Hematopoietic multipotent progenitor cell treated with erythropoietin and hydrocortisone succinate and interleukin-3 and kit ligand, for 4 days (in vitro differentiated cells): ENCODE data around the gene MYLK2.
A peak's percentile ranks its signal among the peaks of the same experiment; 100 is the strongest.
"Not testable (repeated sequence)": the region's sequence is repeated elsewhere in the genome, so short reads cannot be mapped to it uniquely, and the experiment has no call there.

Source experiments
- DNase-seq: peaks from one replicate; pipeline ENCODE4 v3.0.0-alpha.2; 2015

MYLK2 gene

DNA sequence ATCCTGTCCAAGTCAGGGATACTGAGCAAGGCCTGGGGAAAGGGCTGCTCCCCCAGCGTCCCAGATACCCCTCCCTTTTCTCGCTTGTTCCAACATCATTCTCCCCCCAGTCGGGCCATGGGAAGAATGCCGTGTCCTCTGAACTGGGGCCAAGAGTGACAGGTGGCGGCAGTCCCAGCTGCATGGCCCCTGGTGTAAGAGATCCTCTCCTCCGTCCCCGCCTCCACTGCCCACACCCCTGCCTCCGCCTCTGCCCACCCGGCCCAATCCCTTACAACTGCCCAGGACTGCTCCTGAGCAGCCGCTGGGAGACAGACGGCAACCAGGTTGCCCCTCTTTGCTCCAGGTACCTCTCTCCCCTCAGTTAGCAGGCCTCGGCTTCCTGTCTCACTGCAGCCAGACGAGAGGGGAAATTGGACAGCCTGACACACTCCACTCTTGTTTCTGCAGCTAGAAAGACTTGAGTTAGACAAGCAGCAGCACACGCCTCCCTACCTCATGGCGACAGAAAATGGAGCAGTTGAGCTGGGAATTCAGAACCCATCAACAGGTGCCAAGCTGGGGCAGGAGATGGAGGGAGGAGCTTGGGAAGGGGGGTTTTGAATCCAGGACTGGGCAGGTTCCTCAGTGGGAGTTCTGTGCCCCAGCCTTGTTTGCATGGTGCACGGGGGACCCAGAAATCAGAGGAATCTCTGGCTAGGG is at the start of gene MYLK2:
Gene MYLK2, plus strand, starts transcription at position 274 of the 702 bp plus-strand sequence. Its CDS starts 225 bp downstream, at position 499.
- no peak for DNase-seq

DNA sequence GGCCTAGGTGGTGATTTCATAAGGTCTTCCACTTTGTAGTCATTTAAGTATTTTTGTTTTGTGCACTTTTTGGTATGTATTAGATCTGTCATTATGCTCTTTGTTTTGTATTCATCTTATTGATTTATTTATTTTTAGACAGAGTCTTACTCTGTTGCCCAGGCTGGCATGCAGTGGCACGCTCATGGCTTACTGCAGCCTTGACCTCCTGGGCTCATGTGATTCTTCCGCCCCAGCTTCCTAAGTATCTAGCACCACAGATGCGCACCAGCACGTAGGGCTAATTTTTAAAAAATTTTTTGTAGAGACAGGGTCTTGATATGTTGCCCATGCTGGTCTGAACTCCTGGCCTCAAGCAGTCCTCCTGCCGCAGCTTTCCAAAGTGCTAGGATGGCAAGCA is 49.5 kb upstream of the MYLK2 start:
- DNase-seq: no peak

DNA sequence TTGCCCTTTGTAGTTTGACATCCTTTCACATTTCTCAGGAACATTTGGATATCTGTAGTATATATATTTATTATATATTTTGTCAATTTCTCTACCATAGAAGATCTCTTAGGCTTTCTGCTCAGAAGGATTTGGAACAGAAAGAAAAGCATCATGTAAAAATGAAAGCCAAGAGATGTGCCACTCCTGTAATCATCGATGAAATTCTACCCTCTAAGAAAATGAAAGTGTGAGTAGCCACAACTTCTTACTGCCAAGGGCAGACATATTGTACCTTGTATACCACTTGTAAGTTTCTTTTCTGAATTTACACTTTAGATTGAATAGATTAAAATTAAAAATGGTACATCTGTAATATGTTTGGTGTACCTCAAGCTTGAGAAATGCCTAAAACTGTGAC is 48.9 kb upstream of the MYLK2 start:
- DNase-seq: no peak

DNA sequence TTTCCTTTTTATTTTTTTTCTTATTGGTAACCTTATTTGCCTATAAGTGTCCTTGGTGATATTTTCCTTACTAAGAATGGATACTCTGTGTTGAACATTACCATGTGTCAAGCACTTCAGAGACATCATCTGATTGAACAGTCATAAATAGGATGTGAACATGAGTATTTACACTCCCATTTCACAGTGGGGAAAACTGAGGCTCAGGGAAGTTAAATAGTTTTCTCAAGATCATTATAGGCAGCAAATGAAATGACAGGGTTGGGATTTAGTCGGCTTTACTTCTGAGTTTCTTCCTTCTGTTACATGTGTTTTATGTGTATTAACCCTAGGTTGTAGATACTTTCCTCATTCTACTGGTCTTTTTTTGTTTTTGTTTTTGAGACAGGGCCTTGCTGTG is 44.7 kb upstream of the MYLK2 start:
- no peak for DNase-seq

GRCh38 chr20:31780839-31781238 is 38.3 kb upstream of the MYLK2 start:
- no peak for DNase-seq

- no peak for DNase-seq
Observed at GRCh38 chr20:31781945-31782344, 37.2 kb upstream of the MYLK2 start.

DNA sequence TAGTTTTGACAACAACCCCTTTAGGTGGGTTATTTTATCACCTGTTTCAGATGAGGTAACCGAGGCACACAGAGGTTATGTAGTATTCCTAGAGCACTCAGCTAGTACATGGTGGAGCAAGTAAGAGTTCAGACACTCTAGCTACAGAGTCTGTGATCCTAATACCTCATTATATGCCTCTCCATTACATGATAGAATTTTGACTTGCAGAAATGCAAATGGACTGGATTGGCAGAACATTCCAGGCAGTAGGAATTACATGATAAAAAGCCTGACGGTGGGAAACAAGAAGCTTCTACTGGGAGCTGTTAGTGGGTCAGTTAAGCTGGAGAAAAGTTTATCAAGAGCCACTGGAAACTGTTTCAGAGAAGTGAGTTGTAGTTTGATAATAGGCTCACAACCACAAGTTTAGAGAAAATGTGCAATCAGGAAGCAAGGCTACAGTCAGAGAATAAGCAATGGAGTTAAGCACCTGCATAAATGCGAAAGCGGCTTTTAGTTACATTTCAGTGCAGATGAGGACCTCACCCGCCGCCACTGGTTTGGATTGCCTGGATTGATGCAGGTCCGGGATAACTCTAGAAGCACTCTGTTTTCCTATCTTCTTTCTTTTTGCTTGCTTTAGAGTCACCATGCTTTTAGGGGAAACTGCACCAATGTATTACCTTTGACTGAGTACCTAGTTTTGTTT is 34.7 kb upstream of the MYLK2 start:
- no peak for DNase-seq

DNA sequence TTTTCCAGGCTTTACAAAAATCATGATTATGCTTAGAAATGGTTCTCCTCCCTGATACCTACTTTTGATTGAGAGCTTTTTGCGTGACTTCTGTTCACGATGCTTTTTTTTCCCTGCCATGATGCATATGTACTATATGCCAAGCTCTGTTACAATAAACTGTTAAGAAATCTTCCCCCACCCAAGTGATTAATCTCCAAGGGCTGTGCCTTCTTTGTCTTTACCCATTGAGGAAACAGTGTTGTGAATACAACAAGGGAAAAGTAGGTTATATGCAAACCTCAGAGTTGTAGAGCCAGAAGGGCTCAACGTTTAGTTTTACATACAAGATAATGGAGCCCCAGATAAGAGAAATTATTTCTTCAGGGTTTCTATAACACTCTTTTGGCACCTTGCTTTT is 34.1 kb upstream of the MYLK2 start:
- DNase-seq: no peak

- DNase-seq: no peak
Observed at GRCh38 chr20:31788578-31788977, 30.6 kb upstream of the MYLK2 start.

DNA sequence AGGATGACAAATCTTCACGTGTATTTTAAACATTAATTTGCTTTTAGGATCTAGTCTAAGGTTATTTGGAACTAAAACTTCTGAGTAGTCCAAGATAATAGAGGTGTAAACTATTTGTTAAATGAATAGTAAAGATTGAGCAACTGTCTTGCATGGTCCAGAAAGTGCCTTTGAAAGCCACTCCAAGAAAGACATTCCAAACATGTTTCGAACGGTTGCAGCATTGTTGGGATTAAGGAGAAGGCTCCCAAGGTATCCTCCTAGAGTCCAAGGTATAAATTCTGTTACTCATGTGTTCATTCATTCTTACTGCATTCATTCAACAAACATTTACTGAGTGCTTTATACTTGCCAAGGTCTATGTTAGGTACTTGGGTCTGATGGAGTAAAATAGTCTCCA is 28.8 kb upstream of the MYLK2 start:
- no peak for DNase-seq

- no peak for DNase-seq
Observed at GRCh38 chr20:31797364-31797763, 21.8 kb upstream of the MYLK2 start.

GRCh38 chr20:31801508-31801907 is 17.6 kb upstream of the MYLK2 start:
- DNase-seq: peak; percentile 65

- peak; percentile 40 for DNase-seq
Observed at GRCh38 chr20:31803552-31804291, 15.4 kb upstream of the MYLK2 start.

DNA sequence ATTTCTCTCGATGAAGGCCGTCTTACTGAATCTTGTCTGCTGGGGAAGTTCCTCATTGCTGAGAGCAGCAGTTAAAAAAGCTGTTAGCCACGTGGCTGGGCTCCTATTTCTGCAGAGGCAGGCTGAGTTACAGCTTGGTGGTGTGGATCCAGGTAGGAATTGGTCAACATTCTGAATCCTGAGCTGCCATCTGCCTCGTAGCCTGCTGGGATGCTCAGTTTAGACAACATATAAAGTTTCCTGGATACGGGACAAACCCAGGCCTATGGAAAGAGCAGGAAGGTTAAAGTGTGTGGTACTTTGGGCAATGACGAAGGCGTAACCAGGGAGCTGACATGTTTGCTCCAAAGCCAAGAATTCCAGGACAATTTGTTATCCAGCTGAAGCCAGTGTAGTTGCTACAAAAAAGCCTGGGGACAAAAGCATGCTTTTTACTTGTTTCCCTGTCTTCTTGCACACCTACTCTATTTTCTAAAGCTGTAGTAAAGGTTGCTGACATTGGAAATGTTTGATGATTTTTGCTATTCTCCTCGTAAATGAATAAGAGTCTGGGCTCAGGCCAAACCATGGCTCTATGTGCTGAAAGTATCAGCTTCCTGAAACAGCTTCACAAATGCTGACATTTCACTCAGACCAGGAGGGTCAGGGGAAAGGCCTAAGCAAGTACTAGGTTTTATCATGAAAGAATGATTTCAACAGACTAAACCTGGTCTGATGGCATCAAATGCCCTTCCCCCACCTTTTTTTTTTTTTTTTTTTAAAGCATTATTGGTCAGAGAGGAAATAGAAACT is 12.4 kb upstream of the MYLK2 start:
- DNase-seq: peak; percentile 54

DNA sequence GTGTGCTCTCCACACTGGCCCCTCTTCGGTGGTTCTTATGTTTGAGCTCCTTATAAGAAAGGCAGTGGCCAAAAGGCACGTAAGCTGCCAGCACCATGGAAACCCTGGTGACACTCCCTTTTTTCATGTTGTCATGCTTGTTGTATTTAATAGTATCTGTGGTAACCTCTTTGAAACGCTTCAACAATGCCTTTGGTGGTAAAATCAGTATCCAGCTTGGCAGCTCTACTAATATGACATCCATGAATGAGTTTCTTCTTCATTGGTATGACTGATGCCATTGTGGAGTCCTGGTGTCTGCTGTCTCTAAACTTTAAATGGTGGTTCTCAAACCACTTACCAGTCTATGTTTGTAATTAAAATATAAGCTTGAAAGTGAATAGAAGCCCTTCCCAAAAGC is 10.7 kb upstream of the MYLK2 start:
- DNase-seq: no peak

DNA sequence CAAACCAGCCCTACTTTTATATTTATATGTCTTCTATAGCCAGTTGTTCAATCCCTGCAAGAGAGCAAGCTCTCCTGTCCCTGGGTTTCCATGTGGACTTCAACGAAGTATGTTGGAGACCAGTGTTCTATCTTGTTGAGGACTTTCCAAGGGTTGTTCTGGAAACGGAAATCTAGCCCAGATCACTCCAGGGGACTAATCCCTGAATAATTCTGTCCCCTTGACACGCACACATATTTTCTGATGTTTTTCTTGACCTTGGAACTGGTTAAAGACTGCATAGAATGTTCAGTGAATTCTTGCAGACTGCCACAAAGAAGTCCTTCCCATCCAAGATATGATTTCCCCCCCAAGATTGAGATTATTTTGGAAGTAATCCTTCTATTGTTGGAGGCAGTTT is 9.5 kb upstream of the MYLK2 start:
- no peak for DNase-seq

- no peak for DNase-seq
Observed at GRCh38 chr20:31811198-31811597, 8.0 kb upstream of the MYLK2 start.

GRCh38 chr20:31811796-31812728 is 7.1 kb upstream of the MYLK2 start:
- peak; percentile 58 for DNase-seq

DNA sequence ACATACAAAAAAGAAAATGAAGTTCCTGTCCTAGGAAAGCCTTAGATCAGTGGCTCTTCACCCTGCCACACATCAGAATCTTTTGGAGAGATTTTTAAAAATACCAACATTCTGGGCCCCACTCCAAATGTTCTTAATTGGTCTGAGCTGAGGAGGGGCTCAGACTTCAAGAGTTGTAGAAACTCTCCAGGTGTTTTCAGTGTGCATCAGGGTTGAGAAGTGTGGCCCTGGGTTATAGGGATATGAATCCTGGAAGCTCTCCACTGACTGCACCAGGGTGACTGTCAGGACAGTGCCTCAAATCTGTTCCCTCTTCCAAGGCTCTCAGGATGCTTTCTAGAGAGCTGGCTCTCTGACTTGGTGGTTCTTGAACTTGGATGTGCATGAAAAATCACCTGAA is 5.5 kb upstream of the MYLK2 start:
- no peak for DNase-seq

- DNase-seq: not testable (repeated sequence)
Observed at GRCh38 chr20:31814142-31814541, 5.0 kb upstream of the MYLK2 start.

DNA sequence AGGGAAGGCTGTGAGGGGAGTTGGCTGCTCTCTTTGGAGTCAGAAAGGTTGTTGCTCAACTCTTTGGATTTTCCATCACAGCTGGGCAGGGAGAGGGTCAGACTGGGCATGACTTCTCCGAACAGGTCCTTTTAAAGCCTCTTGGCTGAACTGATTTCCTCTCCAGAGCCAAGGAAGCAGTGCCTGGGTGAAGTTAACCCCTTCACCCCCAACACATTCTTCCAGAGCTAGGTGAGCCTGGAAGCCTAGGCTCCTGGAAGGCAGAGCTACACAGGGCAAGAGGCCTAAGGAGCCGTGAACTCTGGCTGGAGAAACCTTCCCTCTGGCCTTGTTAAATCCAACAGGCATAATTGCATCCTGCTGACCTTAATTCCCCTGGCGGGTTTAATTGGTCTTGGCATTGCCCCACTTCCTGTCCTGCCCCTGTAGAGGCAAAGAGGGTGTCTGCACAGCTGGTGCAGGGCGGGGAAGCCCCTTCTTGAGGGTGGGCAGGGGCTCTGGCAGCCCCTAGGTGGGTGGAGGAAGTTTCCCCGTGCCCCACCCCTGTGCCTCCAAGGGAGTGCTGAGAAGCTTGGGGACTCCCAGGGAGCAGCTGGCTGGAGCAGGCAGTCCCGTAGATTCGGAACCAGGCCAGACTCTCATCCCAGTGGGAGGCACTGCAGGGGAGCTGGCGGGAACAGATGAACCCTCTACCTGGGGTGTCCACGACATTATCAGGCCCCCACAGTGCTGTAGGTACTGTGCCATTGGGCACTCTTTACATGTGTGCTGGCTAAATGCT is 3.6 kb upstream of the MYLK2 start:
- no peak for DNase-seq
